Bronchial smooth muscle cell (primary cell): ENCODE results near the gene P2RY13. TPM values are rescaled to one million over a fixed set of nuclear protein-coding genes. Genes with fewer than 3 reads are reported as not detected.

Experiments
- total RNA-seq: library from RNA; depleted of rRNA; stranded (reverse); fragments of >200 nt; gene quantifications from 2 replicates; pipeline ENCODE4 v1.2.1, GENCODE V29; 2014

The P2RY13 gene
- not detected in 2 replicates for total RNA-seq

GRCh38 chr3:151329363-151329762 lies at the start of gene P2RY13:
Gene P2RY13 (minus strand): TSS chr3:151329549. CDS start chr3:151329528, 21 bp downstream.

DNA sequence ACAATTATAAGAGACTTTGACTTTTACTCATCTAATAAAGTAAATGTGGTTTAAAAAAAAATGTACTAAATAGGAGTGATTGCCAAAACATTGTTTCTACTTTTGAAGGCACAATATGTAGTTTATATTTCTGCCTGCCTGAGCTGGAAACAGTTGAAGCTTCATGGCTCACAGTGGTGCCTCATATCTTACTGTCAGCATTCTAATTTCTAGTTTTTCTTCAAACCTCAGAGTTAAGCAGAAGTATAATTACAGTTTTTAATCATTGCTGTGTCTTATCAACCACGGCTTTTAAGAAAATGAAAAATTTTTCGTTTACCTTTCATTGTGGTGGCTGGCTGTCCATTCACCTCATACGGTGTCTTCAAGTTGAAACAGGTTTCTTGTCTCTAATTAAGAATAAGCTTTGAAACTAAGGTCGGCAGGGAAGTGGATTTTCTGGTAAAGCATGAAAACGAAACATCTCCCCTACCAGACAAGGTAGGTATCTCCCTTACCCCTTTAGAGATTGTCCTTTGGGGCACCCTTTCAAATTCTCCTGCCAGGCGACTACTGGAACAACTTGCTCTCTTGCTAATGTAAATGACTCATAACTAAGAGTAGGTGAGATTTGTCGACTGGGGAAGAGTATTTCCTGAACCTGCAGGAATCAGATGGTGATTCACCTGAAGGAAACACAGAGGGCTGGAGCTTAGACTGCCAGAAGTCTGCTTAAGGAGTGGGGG lies 12.9 kb downstream of the P2RY13 start, which contains the start of gene GPR87:
GPR87 (minus strand) TSS at position 554 of the 725 bp plus-strand sequence. CDS start 16,720 bp downstream, outside the sequence.

GRCh38 chr3:151278230-151278629 lies 51.1 kb downstream of the P2RY13 start, which contains the start of gene P2RY14:
Gene P2RY14 (minus strand): TSS chr3:151278542. CDS start chr3:151214316, 64,226 bp downstream.

Other genes starting within 250 kb of the P2RY13 start
- gene MED12L, start 243.9 kb downstream of the P2RY13 start, total RNA-seq = 0.09 and 0.47 TPM in 2 replicates
- gene GPR171, start 126.3 kb downstream of the P2RY13 start, total RNA-seq = not detected in 2 replicates
- gene P2RY14, start 51.0 kb downstream of the P2RY13 start, total RNA-seq = not detected in 2 replicates
- 0.16 TPM in 1 of 2 replicates, not detected in the other for gene GPR87, start 12.7 kb downstream of the P2RY13 start, total RNA-seq
- gene P2RY12, start 55.2 kb upstream of the P2RY13 start, total RNA-seq = 0.09 and 0.16 TPM in 2 replicates
- gene IGSF10, start 131.5 kb upstream of the P2RY13 start, total RNA-seq = 0.94 and 2.0 TPM in 2 replicates